KMS-11 (cell line): ENCODE data around the gene CRY2.
"Not testable (repeated sequence)": the region's sequence is repeated elsewhere in the genome, so short reads cannot be mapped to it uniquely, and the experiment has no call there.

Experiments
- H2AFZ ChIP-seq: fragments of 200-600 bp; sonication (generic); 2 replicates; pipeline ENCODE4 v1.6.1; 2016; ENCODE audit warnings: antibody characterized with exemption, mixed run types, low read depth
- H3K27ac ChIP-seq: fragments of 200-600 bp; sonication (generic); 2 replicates; pipeline ENCODE4 v1.6.1; 2016; ENCODE audit warnings: mild to moderate bottlenecking, mixed run types
- H3K27me3 ChIP-seq: fragments of 200-600 bp; sonication (generic); 2 replicates; pipeline ENCODE4 v1.6.1; 2017; ENCODE audit warnings: mild to moderate bottlenecking, low read depth, mixed run types, moderate library complexity; ENCODE audit not compliant: insufficient read depth
- H3K36me3 ChIP-seq: fragments of 200-600 bp; sonication (generic); 2 replicates; pipeline ENCODE4 v1.6.1; 2017; ENCODE audit warnings: mild to moderate bottlenecking, mixed run types; ENCODE audit not compliant: insufficient read depth
- H3K4me1 ChIP-seq: fragments of 200-600 bp; sonication (generic); 2 replicates; pipeline ENCODE4 v1.6.1; 2016; ENCODE audit warnings: mild to moderate bottlenecking, low read depth, mixed run types; ENCODE audit not compliant: poor library complexity, severe bottlenecking
- H3K4me2 ChIP-seq: fragments of 200-600 bp; sonication (generic); 2 replicates; pipeline ENCODE4 v1.7.0; 2016; ENCODE audit warnings: mild to moderate bottlenecking, mixed run types
- H3K4me3 ChIP-seq: fragments of 200-600 bp; sonication (generic); IDR thresholded peaks from 2 replicates; pipeline ENCODE4 v1.6.1; 2017; ENCODE audit warnings: low read depth, low read length, mixed read lengths; ENCODE audit not compliant: insufficient read depth
- H3K79me2 ChIP-seq: fragments of 200-600 bp; sonication (generic); 2 replicates; pipeline ENCODE4 v1.6.1; 2016; ENCODE audit warnings: low read depth, mixed run types; ENCODE audit not compliant: insufficient read depth
- H3K9ac ChIP-seq: fragments of 200-600 bp; sonication (generic); 2 replicates; pipeline ENCODE4 v1.6.1; 2016; ENCODE audit warnings: mild to moderate bottlenecking, mixed run types
- H4K20me1 ChIP-seq: fragments of 200-600 bp; sonication (generic); 2 replicates; pipeline ENCODE4 v1.6.1; 2016; ENCODE audit warnings: mild to moderate bottlenecking, mixed run types; ENCODE audit not compliant: insufficient read depth
- TF ChIP-seq, protein P1 (sequence below): fragments of 200-600 bp; sonication (generic); conservative IDR thresholded peaks from 2 replicates; pipeline ENCODE4 v1.6.1; 2017; ENCODE audit warnings: low read depth, mild to moderate bottlenecking, antibody characterized with exemption, low read length, moderate library complexity, mixed read lengths

Gene CRY2

DNA sequence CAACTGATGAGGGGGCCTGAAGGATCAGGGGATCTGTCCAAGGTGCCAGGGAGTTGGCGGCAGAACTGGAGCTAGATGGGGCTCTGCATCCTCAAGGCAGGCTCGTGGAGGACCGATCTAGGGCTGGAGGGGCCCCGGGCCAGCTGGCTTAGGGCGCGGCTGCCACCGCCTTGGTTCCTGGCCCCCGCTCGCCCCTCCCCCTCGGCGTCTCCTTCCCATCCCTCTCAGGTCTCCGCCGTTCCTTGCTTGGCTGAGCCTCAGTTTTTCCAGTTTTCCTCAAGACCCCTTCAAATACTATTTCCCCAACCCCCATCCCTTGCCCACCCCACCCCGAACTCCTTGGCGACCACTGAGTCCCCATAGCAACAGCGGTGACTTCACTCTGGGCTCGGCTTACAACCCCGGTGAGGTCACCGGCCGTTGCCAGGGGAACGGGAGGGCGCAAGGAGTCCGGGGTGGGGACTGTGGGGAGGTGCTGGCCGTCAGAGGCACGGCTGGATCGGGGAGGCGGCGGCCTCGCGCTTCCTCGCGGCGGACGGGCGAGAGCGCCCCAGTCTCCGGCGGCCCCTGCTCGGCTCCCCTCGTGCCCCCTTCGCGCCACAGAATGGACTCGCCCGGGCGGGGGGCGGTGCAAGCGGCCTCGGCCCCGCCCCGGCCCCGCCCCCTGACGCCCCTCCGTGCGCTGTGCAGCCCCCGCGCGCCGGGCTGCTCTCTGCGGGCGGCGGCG, 52.3 kb downstream of the CRY2 start:
- Histone ChIP-seq H3K27me3 (peaks cover 33% of the 10 kb centered on the region; the same call in 1 of the 2 replicates), H3K4me3 (no peak overlapping the region), H4K20me1 (no peaks in the 10 kb centered on the region), H3K36me3 (no peaks in the 10 kb centered on the region), H3K4me1 (no peaks in the 10 kb centered on the region), H3K9ac (no peak overlapping the region), H3K79me2 (no peaks in the 10 kb centered on the region), H3K27ac (no peak overlapping the region), H3K4me2 (no peak overlapping the region), H2AFZ (no peak overlapping the region)
- TF ChIP-seq, protein P1, sequence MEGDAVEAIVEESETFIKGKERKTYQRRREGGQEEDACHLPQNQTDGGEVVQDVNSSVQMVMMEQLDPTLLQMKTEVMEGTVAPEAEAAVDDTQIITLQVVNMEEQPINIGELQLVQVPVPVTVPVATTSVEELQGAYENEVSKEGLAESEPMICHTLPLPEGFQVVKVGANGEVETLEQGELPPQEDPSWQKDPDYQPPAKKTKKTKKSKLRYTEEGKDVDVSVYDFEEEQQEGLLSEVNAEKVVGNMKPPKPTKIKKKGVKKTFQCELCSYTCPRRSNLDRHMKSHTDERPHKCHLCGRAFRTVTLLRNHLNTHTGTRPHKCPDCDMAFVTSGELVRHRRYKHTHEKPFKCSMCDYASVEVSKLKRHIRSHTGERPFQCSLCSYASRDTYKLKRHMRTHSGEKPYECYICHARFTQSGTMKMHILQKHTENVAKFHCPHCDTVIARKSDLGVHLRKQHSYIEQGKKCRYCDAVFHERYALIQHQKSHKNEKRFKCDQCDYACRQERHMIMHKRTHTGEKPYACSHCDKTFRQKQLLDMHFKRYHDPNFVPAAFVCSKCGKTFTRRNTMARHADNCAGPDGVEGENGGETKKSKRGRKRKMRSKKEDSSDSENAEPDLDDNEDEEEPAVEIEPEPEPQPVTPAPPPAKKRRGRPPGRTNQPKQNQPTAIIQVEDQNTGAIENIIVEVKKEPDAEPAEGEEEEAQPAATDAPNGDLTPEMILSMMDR: no peak

DNA sequence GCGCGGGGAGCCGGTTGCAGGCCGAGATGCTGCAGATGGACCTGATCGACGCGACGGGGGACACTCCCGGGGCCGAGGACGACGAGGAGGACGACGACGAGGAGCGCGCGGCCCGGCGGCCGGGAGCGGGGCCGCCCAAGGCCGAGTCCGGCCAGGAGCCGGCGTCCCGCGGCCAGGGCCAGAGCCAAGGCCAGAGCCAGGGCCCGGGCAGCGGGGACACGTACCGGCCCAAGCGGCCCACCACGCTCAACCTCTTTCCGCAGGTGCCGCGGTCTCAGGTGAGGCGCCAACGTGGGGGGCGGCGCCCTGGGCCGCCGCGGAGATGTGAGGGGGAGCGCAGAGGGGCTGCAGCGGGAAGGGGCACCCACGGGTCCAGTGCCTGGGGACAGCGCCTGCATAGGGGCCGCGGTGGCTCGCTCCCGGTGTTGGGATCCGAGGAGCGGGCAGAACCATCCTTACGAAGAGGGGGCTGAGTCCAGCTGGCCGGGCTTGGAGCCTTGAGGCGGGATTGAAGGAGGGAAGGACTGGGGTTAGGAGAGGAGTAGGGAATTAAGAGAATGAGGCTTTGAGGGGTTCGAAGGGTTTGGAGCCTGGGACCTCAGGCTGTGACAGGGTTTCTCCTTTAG, 53.0 kb downstream of the CRY2 start:
- not testable (repeated sequence) for H4K20me1 ChIP-seq, H3K4me2 ChIP-seq, H3K79me2 ChIP-seq, H3K9ac ChIP-seq, H3K4me1 ChIP-seq, H2AFZ ChIP-seq, H3K27ac ChIP-seq, H3K4me3 ChIP-seq, H3K36me3 ChIP-seq
- H3K27me3 ChIP-seq: peaks cover 33% of the 10 kb centered on the region; the same call in 1 of the 2 replicates

DNA sequence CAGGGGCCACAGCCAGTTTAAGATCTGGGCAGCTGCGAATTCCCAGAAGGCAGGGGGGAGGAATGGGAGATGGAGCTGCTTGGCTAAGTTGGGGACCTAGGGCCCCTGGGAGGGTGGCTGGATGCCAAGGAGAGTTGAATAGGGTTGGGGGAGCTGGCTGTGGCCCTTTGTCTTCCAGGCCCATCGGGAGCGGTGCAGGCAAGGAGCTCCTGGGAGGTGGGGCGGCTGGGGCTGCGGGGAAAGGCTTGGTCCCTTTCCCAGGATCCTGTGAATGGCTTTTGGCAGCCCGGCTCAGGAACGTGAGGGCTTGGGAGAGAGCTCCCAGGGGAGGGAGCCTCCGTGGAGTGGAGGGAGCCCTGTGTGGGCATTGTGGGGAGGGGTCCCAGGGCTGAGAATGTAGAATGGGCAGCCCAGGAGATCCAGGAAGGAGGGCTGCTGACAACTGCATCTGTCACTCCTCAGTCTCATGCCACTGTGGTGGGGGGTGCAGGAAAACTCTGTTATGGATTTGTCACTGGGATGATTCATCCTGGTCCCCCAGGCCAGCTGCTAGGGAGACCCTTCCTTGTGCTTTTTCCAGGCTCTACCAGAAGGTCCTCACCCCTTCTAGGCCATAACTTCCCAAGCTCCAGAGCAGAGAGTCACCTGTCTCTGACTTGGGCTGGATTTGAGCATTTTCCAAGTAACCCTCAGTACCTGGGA, 53.8 kb downstream of the CRY2 start:
- no peak overlapping the region for H3K4me2 ChIP-seq
- H3K79me2 ChIP-seq: no peaks in the 10 kb centered on the region
- H3K27ac ChIP-seq: no peak overlapping the region
- no peaks in the 10 kb centered on the region for H3K4me1 ChIP-seq
- H3K4me3 ChIP-seq: no peak overlapping the region
- no peaks in the 10 kb centered on the region for H4K20me1 ChIP-seq
- TF ChIP-seq, protein P1: no peak
- H3K9ac ChIP-seq: no peak overlapping the region
- no peak overlapping the region for H2AFZ ChIP-seq
- no peaks in the 10 kb centered on the region for H3K36me3 ChIP-seq
- H3K27me3 ChIP-seq: peaks cover 33% of the 10 kb centered on the region; the same call in 1 of the 2 replicates

DNA sequence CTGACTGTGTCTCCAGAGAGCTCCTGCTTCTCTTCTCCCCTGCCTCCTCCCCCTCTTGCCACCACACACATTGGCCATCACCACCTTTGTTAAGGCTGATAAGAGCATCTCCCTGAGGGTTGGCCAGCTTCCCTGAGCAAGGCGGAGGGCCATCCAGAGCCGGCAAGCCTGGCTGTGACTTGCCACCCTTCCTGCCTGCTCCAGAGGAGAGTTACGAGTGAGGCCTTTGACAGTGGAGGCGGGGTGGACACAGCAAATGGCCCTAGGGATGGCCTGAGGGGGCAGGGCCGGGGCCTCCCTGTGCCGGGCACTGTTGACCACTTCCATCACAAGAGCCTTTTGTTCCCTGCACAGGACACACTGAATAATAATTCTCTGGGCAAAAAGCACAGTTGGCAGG, 54.4 kb downstream of the CRY2 start:
- Histone ChIP-seq H3K4me1 (no peaks in the 10 kb centered on the region), H2AFZ (no peak overlapping the region), H3K36me3 (no peaks in the 10 kb centered on the region), H3K27me3 (peaks cover 31% of the 10 kb centered on the region; the same call in 1 of the 2 replicates), H3K27ac (no peak overlapping the region), H3K9ac (no peak overlapping the region), H3K79me2 (no peaks in the 10 kb centered on the region), H4K20me1 (no peaks in the 10 kb centered on the region), H3K4me2 (no peak overlapping the region), H3K4me3 (no peak overlapping the region)
- TF ChIP-seq, protein P1: no peak
